Activated CD4-positive, alpha-beta T cell treated with anti-CD3 and anti-CD28 coated beads, Interleukin-2, amount 50 U/mL, for 24 hours (primary cell): ENCODE data around the gene RTTN.

Source experiments
- DNase-seq, 2 donors: peaks; one replicate each; pipeline ENCODE4 v3.0.0-alpha.2; 2020; ENCODE audit warnings: low read depth in 1 of 2, low spot score in 1 of 2

Gene RTTN

DNA sequence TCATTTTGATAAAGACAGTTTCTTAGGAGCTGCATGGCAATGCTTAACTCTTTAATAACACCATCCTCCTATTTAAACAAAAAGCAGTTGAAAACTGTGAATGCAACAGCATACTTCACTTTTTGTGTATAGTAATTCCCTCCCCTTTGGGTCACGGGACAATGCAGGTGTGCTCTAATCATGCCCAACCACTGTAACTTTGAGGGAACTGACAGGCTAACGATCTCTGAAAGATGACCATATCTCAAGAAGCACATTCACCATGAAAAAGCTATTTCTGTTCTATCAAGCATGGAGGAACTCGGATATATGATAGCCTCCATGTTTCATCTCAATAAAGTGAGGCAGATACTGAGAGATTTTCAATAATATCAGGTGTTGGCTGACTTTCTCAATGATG lies 176.8 kb downstream of the RTTN start:
- DNase-seq, result no peak

- no peak for DNase-seq
Measured at GRCh38 chr18:70028084-70028483, 177.4 kb downstream of the RTTN start.

GRCh38 chr18:70025580-70025979 lies 179.9 kb downstream of the RTTN start:
- DNase-seq, result no peak

DNA sequence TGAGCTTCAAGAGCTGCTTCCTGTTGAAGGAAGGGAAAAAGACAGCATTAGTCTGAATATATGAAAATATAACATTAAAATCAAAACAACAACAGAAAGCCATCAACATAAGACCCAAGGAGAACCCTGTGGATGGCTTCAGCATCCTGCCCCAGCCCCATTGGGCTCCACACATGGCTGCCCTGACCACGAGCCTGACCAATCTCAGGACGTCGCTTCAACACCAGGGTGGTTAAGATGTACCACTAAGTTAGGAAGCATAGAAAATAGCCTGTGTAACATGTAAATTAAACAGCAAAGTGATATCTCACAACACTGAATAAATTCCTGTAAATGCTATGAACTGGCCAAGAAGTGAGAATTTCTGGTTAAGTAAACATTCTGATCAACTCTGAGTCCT lies 180.7 kb downstream of the RTTN start:
- DNase-seq, result no peak

- no peak for DNase-seq
Measured at GRCh38 chr18:70024093-70024492, 181.4 kb downstream of the RTTN start.

DNA sequence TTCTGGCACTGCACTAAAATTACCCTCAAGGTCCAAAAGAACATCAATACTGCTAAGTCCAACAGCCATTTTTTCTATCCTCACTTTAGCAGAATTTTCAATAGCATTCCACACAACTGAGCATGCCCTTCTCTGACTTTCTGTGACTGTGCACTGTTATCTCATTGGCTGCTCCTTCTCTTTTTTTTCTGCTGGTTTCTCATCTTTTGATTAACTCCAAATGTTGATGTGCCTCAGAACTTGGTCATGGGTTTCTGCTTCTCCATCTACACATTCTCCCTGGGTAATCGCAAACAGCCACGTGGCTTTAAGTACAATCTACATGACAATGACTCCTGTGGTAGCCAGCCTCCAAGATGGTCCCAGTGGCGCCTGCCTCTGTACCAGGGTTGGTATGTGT lies 182.9 kb downstream of the RTTN start:
- DNase-seq, result no peak

GRCh38 chr18:70021498-70021897 lies 184.0 kb downstream of the RTTN start:
- no peak for DNase-seq

DNA sequence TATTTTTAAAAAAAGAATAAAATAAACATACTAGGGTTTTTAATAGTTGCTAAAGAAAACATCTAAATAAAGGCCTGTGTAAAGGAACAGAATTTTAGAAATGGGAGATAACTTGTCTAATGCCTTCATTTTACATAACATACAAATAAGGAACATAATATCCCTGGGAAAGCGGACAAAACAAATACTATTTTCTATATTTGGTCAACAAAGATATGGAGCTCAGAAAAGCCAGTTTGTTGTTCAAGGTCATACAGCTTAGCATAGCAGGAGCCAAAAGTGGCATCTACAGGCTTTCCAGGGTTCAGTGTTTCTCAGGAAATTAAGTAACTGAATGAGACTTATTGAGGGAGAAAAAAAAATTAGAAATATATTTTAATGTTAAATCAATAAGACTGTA lies 184.4 kb downstream of the RTTN start:
- no peak for DNase-seq

DNA sequence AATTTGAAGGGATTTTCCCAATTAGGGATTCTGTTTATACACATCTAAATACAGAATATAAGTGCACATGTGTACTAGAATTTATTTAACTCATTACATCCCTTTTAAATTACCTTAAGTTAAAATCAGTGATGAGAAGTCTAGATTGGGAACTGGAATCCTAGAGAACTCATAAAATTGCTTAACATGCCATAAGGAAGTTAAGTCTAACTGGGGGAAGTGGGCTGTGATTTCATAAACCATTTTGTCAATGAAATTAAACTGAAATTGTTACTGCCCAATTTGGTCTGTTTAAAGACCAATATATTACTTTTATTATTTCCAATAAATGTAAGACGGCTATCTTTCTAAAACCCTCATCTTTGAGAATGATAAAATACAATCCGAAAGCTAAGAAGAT lies 185.5 kb downstream of the RTTN start:
- no peak for DNase-seq

DNA sequence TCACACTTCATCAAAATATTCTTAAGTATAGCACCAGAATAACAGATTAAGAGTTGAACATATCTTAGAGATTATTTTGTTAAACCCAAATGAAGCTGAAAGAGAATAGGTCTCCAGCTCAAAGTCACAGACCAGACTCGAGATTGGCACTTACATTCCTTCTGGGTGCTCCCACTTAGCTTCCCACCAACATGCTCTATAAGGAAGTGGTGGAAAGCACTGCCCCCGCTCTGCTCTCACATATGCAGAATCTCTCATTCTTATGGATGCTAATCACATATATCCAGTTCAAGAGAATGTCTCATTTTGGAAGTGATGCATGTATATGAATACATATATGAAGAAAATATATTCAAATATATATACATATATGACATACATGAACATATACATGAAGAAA lies 186.4 kb downstream of the RTTN start:
- DNase-seq, result no peak

DNA sequence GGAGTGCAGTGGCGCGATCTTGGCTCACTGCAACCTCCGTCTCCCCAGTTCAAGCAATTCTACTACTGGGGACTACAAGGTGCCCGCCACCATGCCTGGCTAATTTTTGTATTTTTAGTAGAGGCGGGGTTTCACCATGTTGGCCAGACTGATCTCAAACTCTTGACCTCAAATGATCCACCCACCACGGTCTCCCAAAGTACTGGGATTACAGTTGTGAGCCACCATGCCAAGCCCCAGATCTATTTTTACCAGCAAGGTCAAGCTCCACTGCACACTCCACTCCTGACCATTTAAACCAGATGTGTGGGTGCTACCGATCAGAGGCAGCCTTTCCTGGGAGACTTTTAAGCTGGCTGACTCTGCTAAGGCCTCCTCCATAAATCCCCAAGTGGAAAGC lies 190.4 kb downstream of the RTTN start:
- no peak for DNase-seq

DNA sequence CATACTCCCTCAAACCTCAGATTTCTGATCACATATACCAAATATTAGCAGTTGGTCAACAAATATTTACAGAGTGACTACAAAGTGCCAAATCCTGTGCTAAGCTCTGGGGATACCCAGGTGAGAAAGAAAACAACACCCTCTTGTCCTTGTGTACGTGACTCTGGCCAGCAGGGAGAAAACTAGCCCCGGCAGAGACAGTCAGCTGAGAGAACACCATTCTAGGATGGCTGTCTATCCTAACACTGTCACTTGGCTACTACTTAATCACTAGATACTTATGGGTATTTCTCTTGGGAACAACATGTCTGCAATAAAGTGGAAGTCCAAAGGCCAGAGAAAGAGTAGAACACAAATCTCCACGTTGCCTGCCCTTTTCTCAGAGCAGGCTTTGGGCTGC lies 199.9 kb downstream of the RTTN start:
- no peak for DNase-seq

- no peak for DNase-seq
Measured at GRCh38 chr18:70004696-70005095, 200.8 kb downstream of the RTTN start.

DNA sequence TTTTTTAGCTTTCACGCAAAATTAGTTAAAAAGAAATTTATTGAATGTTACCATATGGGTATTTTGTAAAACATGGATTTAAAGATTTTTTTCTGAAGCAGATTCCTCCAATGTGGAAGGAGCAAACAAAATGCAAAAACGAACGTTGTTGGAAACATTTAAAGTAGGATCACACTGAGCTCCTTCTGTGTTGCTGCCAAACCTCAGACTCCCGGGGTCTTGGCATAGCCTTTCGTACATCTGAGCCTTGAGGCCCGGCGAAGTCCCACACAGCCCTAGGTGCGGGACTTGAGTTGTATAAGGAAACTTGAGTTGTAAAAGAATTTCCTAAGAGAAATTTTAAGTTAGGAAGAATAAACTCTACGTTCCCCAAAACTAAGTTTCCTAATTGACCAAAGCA lies 205.8 kb downstream of the RTTN start:
- no peak for DNase-seq

GRCh38 chr18:69998523-69998987 lies 206.9 kb downstream of the RTTN start:
- no peak for DNase-seq

GRCh38 chr18:69996951-69997798 lies 208.3 kb downstream of the RTTN start:
- no peak for DNase-seq

- no peak for DNase-seq
Measured at GRCh38 chr18:69996417-69996816, 209.1 kb downstream of the RTTN start.

GRCh38 chr18:69995774-69996173 lies 209.7 kb downstream of the RTTN start:
- DNase-seq, result no peak

DNA sequence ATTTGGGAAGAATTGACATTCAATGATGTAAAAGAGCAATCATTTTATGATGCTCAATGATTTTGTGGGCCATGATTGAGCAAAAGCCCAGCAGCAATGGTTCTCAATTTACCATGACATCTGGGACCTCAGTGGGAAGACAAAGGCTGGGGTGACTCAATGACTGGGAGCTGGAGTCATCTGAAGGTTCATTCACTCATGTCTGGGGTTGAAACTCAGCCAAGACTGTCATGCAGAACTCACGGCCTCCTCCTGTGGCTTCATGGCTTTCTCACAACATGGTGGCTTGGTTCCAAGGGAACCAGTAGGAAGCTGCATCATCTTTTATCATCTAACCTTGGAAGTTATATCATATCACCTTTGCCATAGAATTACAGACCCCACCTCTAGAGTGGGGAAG lies 212.7 kb downstream of the RTTN start:
- no peak for DNase-seq

DNA sequence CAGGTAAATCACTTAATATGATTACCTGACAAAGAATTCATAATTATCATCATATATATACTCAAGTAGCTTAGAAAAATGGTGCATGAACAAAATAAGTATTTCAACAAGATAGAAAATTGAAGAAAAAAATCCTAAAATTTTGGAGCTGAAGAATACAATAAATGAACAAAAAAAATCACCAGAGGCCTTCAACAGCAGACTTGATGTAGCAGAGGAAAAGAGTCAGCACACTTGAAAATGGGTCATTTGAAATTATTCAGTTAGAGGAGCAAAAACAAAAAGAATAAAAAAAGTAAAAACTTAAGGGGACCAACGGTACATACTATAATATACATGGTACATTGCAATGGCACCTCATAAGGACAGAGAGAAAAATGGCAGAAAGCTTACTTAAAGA lies 217.6 kb downstream of the RTTN start:
- no peak for DNase-seq

DNA sequence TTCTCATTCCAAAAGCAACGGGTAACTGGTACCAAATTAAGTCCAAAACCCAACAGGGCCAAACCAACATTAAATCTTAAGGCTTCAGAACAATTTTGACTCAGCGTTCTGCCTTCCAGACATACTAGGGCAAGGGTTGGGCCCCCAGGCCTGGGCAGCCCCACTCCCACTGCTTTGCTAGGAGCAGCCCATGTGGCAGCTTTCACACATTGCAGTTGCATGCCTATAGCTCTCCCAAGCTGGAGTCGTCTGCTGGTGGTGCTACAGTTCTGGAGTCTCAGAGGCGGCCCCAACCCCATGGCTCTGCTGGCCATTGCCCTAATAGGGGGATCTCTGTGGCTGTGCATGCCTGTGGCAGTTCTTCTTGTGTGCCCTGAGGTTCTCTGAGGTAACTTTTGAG lies 220.2 kb downstream of the RTTN start:
- no peak for DNase-seq

- no peak for DNase-seq
Measured at GRCh38 chr18:69982417-69982816, 223.1 kb downstream of the RTTN start.

DNA sequence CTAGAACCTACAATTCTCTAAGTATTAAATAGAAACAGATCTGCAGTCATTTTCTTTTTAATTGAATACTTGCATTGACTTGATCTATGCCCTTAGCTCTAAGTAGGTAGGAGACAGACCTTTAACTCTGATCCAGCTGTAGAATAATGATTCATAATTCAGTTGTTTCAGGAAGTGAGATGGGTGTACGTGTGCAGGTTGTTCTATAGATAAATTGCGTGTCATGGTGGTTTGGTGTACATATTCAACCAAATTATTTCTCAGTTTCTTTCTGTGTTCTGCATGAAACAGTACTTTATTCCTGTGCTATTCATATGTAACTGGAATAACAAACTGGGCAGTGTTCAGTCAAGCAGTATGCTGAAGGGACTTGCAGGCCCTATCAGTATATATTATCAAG lies 223.5 kb downstream of the RTTN start:
- DNase-seq, result no peak
